Upper lobe of left lung (tissue), 4 donors: ENCODE measurements around the gene AGAP1.

Source experiments
- POLR2A ChIP-seq, 4 donors: fragments of 450-650 bp; IDR thresholded peaks; one replicate each; pipeline ENCODE4 v1.5.1; 2016 to 2017; ENCODE audit warnings: antibody characterized with exemption in 4 of 4, mild to moderate bottlenecking in 2 of 4
- TF ChIP-seq, protein P1 (sequence below), 6 experiments: fragments of 450-650 bp in 4 of 6; fragments of 200-600 bp in 2 of 6; sonication (generic) in 2 of 6; IDR thresholded peaks; one replicate each; pipeline ENCODE4 v1.5.1; 2016 to 2019; ENCODE audit warnings: antibody characterized with exemption in 6 of 6

DNA sequence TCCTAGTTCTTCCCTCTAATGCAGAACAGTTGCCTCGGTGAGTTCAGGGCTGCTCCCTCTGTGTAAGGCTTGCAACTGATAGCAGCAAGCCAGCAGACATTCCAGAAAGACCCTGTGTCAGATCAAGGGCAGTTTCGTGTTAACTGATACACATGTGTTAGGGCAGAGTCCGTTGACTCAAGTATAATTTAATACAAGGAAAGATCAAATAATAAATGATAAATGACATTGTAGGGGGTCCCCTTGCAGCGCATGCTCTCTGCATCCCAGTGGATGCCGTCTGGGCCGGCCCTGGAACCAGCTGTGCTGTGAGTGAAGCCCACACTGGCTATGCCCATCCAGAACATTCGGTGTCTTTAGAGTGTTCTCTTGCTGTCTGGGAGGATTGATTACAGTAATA lies 180.3 kb downstream of the AGAP1 start:
- TF ChIP-seq, protein P1, sequence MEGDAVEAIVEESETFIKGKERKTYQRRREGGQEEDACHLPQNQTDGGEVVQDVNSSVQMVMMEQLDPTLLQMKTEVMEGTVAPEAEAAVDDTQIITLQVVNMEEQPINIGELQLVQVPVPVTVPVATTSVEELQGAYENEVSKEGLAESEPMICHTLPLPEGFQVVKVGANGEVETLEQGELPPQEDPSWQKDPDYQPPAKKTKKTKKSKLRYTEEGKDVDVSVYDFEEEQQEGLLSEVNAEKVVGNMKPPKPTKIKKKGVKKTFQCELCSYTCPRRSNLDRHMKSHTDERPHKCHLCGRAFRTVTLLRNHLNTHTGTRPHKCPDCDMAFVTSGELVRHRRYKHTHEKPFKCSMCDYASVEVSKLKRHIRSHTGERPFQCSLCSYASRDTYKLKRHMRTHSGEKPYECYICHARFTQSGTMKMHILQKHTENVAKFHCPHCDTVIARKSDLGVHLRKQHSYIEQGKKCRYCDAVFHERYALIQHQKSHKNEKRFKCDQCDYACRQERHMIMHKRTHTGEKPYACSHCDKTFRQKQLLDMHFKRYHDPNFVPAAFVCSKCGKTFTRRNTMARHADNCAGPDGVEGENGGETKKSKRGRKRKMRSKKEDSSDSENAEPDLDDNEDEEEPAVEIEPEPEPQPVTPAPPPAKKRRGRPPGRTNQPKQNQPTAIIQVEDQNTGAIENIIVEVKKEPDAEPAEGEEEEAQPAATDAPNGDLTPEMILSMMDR (IDR thresholded peaks at IDR 0.05): no peak
- no peak for TF ChIP-seq POLR2A (IDR thresholded peaks at IDR 0.05)
